Sigmoid colon (tissue), 7 donors: ENCODE measurements around the gene NDUFS6. TPM values are rescaled to one million over a fixed set of nuclear protein-coding genes. Genes with fewer than 3 reads are reported as not detected.

Experiments used
- DNase-seq: peaks from one replicate; pipeline ENCODE4 v3.0.0-alpha.2; 2019
- H3K27ac ChIP-seq, 4 donors: fragments of 200-600 bp; sonication (generic); one replicate each; pipeline ENCODE4 v1.5.1; 2016 to 2019; ENCODE audit warnings: mild to moderate bottlenecking in 1 of 4
- H3K27me3 ChIP-seq, 3 donors: fragments of 200-600 bp; sonication (generic); one replicate each; pipeline ENCODE4 v1.5.1; 2019; ENCODE audit warnings: mild to moderate bottlenecking in 1 of 3
- H3K36me3 ChIP-seq, 4 donors: fragments of 200-600 bp; sonication (generic); one replicate each; pipeline ENCODE4 v1.5.1; 2016 to 2019
- H3K4me1 ChIP-seq, 4 donors: fragments of 200-600 bp; sonication (generic); one replicate each; pipeline ENCODE4 v1.5.1; 2017 to 2019
- H3K4me3 ChIP-seq, 4 donors: fragments of 200-600 bp; sonication (generic); one replicate each; pipeline ENCODE4 v1.5.1; 2017 to 2019; ENCODE audit warnings: mild to moderate bottlenecking in 2 of 4, moderate library complexity in 1 of 4
- H3K9me3 ChIP-seq, 4 donors: fragments of 200-600 bp in 3 of 4; sonication (generic) in 3 of 4; one replicate each; pipeline versions ENCODE4 v1.5.1 to v1.6.1; 2013 to 2019
- EP300 ChIP-seq, 4 donors: sonication (generic); formaldehyde crosslinking; IDR thresholded peaks; one replicate each; pipeline ENCODE4 v1.6.1; 2017; ENCODE audit warnings: antibody characterized with exemption in 4 of 4
- POLR2A ChIP-seq, 2 donors: fragments of 450-650 bp; IDR thresholded peaks; one replicate each; pipeline ENCODE4 v1.6.1; 2016; ENCODE audit warnings: antibody characterized with exemption in 2 of 2, mild to moderate bottlenecking in 2 of 2, moderate library complexity in 2 of 2
- POLR2AphosphoS5 ChIP-seq, 4 donors: sonication (generic); formaldehyde crosslinking; IDR thresholded peaks; one replicate each; pipeline ENCODE4 v1.6.1; 2017; ENCODE audit warnings: antibody characterized with exemption in 4 of 4
- WGBS, 2 donors: extraction: QIAGEN DNeasy Blood & Tissue Kit; methylation state at CpG; one replicate each; pipeline ENCODE4 v1.1.7; 2013; 5-methylcytosine and 5-hydroxymethylcytosine counted together
- intact Hi-C: fragments of 100-400 bp; cut with DNase I; formaldehyde crosslinking; loops from one replicate; pipeline ENCODE4 v1.15.1; 2023
- polyA plus RNA-seq, 3 donors: library from polyadenylated mRNA; stranded (reverse); fragments of 200-250 nt; gene quantifications; one replicate each; pipeline ENCODE4 v1.2.3, GENCODE V29; 2013
- total RNA-seq, 4 donors: library from RNA; depleted of rRNA; stranded (reverse); fragments of >200 nt; gene quantifications; one replicate each; pipeline ENCODE4 v1.1.0, GENCODE V29; 2016
- TF ChIP-seq, protein P1 (sequence below), 4 experiments: fragments of 450-650 bp in 3 of 4; fragments of 200-600 bp in 1 of 4; IDR thresholded peaks; one replicate each; pipeline ENCODE4 v1.5.1; 2016 to 2019; ENCODE audit warnings: antibody characterized with exemption in 4 of 4, mild to moderate bottlenecking in 3 of 4, moderate library complexity in 2 of 4
- donor health status: healthy with polysubstance abuse.
- donor health status: Bipolar disorder and iron deficiency.
- donor health status: healthy.

NDUFS6 gene
- total and polyA plus RNA-seq, 7 donors: 34.9 to 156 (median 82.6) TPM

DNA sequence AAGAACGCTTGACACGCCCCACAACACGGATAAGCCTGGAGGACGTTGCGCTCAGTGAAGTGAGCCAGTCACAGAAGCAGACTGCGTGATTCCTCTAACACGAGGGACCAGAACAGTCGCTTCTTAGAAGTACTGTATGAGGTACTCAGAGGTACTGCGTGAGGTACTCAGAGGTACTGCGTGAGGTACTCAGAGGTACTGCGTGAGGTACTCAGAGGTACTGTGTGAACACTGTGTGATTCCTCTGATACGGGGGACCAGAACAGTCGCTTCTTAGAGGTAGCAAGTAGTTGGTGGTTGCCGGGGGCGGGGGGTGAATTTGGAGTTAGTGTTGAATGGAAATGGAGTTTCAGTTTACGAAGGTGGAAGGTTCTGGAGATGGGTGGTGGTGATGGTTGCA lies 5.8 kb downstream of the NDUFS6 start:
- peaks cover 0 to 10% (median 7%) of the 10 kb centered on the region in 4 donors for H3K4me1 ChIP-seq
- H3K4me3 ChIP-seq: no peak overlapping the region
- no peak overlapping the region for H3K27ac ChIP-seq
- H3K27me3 ChIP-seq: no peaks in the 10 kb centered on the region
- intact Hi-C loops: no loop called here
- TF ChIP-seq POLR2A (IDR thresholded peaks at IDR 0.05): no peak
- TF ChIP-seq EP300 (IDR thresholded peaks at IDR 0.05): no peak
- TF ChIP-seq POLR2AphosphoS5 (IDR thresholded peaks at IDR 0.05): no peak
- TF ChIP-seq, protein P1, sequence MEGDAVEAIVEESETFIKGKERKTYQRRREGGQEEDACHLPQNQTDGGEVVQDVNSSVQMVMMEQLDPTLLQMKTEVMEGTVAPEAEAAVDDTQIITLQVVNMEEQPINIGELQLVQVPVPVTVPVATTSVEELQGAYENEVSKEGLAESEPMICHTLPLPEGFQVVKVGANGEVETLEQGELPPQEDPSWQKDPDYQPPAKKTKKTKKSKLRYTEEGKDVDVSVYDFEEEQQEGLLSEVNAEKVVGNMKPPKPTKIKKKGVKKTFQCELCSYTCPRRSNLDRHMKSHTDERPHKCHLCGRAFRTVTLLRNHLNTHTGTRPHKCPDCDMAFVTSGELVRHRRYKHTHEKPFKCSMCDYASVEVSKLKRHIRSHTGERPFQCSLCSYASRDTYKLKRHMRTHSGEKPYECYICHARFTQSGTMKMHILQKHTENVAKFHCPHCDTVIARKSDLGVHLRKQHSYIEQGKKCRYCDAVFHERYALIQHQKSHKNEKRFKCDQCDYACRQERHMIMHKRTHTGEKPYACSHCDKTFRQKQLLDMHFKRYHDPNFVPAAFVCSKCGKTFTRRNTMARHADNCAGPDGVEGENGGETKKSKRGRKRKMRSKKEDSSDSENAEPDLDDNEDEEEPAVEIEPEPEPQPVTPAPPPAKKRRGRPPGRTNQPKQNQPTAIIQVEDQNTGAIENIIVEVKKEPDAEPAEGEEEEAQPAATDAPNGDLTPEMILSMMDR (IDR thresholded peaks at IDR 0.05): no peak
- 90 to 91% methylated on average over 16 of the region's 16 CpGs for WGBS, 2 donors
- no peaks in the 10 kb centered on the region for H3K9me3 ChIP-seq
- DNase-seq: no peak
- peaks cover 0 to 93% (median 49%) of the 10 kb centered on the region in 4 donors for H3K36me3 ChIP-seq

DNA sequence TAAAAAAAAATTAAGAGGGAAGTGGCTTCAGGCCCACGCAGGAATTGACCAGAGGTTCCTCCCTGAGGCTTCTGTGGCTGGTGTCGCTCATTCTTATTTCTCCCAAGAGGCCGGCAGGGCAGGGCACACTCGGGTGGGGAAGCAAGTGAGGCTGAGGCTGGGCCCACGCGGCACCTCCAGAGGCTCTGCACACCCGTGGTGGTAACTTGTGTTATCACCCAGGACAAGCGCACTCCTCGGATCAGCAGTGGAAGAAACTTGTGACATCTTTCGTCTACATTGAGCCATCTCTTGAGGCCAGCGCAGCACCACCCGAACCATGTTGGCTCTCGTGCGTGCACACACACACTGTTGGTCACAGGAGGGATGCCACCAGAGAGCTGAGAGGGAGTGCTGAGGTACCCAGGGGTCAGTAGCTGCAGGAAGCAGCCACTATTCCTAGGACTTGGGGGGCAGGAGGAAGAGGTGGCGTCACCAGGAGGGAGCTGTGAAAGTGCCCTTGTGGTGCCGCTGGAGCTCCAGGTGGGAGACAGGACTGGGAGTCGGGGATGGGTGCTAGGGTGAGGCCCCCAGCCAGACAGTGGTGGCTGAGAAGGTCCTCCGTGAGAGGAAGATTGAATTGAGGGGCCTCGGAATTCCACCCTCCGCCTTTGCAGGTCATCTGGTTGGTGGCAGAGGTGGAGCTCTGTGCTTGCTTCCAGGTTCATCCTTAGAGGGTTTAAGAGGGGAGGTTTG lies 6.4 kb downstream of the NDUFS6 start:
- Histone ChIP-seq H3K27ac (no peak overlapping the region), H3K9me3 (no peaks in the 10 kb centered on the region), H3K4me1 (peaks cover 0 to 4% (median under 1%) of the 10 kb centered on the region in 4 donors), H3K36me3 (peaks cover 0 to 98% (median 49%) of the 10 kb centered on the region in 4 donors), H3K4me3 (no peak overlapping the region), H3K27me3 (no peaks in the 10 kb centered on the region)
- intact Hi-C loops: no loop called here
- no peak for DNase-seq
- TF ChIP-seq POLR2AphosphoS5 (IDR thresholded peaks at IDR 0.05): no peak
- TF ChIP-seq EP300 (IDR thresholded peaks at IDR 0.05): no peak
- TF ChIP-seq POLR2A (IDR thresholded peaks at IDR 0.05): no peak
- TF ChIP-seq, protein P1 (IDR thresholded peaks at IDR 0.05): no peak
- 92 to 94% methylated on average over 20 of the region's 20 CpGs for WGBS, 2 donors

DNA sequence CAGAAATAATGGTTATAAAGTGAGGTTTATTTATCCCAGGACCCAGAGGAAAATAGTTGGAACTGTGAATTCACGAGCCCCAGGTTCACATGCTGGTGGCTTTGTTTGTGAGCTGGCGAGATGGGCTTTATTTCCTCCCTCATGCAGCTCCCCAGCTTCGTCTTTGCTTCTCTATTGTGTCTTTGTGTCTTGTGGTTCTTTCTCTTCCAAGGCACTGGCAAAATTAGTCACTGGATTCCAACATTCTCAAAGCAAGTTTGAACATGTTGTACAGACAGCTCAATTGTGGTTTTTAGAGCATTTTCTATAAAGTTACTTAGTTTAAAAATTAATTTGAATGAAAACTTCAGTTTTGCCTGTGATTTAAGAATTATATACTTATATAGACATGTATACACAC lies 7.2 kb downstream of the NDUFS6 start:
- H3K4me3 ChIP-seq: no peak overlapping the region
- intact Hi-C loops: no loop called here
- TF ChIP-seq POLR2AphosphoS5 (IDR thresholded peaks at IDR 0.05): no peak
- TF ChIP-seq POLR2A (IDR thresholded peaks at IDR 0.05): no peak
- TF ChIP-seq, protein P1 (IDR thresholded peaks at IDR 0.05): no peak
- TF ChIP-seq EP300 (IDR thresholded peaks at IDR 0.05): no peak
- no peaks in the 10 kb centered on the region for H3K27me3 ChIP-seq
- H3K36me3 ChIP-seq: peaks cover under 1 to 98% (median 42%) of the 10 kb centered on the region in 4 donors
- no peaks in the 10 kb centered on the region for H3K9me3 ChIP-seq
- no peak overlapping the region for H3K27ac ChIP-seq
- 55 to 59% methylated on average over 3 of the region's 3 CpGs for WGBS, 2 donors
- no peak for DNase-seq
- H3K4me1 ChIP-seq: no peaks in the 10 kb centered on the region

DNA sequence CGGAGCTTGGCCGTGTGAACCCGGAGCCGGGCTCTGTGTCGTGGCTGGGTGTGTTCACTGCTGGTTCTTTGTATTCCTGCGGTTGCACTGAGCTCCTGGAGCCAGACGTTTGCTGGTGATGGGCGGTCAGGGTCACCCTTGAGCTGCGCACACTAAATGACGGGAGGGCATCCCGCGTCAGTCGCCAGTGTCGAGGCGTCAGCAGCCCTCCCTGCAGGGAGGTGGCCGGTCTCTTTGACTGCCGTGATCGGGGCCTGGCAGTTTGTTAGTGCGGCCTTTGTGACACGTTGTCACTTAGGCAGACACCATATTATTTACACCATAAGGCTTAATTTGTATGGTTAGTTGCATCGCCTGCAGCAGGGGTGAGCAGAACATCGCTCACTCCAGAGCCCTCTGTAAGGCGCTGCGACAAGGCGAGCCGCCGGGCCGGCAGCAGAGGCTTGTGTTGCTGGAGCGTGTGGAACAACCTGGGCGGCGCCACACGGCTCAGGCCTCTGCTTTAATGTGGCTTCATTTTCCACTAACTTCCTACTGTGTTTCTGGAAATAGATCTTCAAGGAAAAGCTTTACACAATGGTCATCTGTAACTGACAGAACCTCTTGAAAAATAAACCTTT lies 8.3 kb downstream of the NDUFS6 start:
- Histone ChIP-seq H3K36me3 (peaks cover 7 to 98% (median 43%) of the 10 kb centered on the region in 4 donors), H3K4me3 (no peak overlapping the region), H3K27ac (no peak overlapping the region), H3K4me1 (no peaks in the 10 kb centered on the region), H3K27me3 (no peaks in the 10 kb centered on the region), H3K9me3 (no peaks in the 10 kb centered on the region)
- no peak for DNase-seq
- WGBS, 2 donors: 93 to 94% methylated on average over 32 of the region's 32 CpGs
- intact Hi-C loops: no loop called here
- no peak for TF ChIP-seq POLR2A (IDR thresholded peaks at IDR 0.05)
- no peak for TF ChIP-seq POLR2AphosphoS5 (IDR thresholded peaks at IDR 0.05)
- TF ChIP-seq, protein P1 (IDR thresholded peaks at IDR 0.05): no peak
- TF ChIP-seq EP300 (IDR thresholded peaks at IDR 0.05): no peak
